ENCODE measurements around the gene NDST1. TPM values are rescaled to one million over a fixed set of nuclear protein-coding genes. Genes with fewer than 3 reads are reported as not detected.

NDST1 gene
- total and polyA plus RNA-seq, 12 donors = 14.8 to 86.1 (median 58.5) TPM

DNA sequence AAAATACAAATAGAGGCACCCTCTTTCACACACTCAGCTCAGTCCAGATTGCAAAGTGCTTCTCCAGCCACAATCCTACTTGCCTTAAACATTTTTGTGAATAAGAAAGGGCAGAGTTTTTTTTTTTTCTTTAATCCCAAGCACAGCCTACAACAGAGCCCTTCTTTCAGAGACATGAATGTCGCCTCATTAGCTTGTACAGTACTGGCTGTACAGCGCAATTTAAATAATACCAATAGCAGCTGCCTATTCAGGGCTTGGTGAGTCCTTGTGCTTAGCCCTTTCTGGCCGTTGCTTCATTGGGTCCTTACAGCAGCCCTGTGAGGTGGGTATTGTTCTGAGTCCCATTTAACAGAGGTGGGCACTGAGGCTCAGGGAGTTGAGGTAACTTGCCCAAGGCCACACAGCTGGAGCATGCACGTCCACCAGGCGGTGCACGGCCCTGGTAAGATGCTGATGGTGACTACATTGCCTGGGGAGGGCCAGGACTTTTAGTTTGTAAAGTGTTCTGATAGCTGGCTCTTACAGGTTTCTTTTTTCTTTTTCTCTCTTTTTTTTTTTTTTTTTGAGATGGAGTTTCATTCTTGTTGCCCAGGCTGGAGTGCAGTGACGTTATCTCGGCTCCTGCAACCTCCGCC, 23.1 kb downstream of the NDST1 start:
- peaks cover 0 to 89% (median 43%) of the 10 kb centered on the region in 9 donors for H3K36me3 ChIP-seq

DNA sequence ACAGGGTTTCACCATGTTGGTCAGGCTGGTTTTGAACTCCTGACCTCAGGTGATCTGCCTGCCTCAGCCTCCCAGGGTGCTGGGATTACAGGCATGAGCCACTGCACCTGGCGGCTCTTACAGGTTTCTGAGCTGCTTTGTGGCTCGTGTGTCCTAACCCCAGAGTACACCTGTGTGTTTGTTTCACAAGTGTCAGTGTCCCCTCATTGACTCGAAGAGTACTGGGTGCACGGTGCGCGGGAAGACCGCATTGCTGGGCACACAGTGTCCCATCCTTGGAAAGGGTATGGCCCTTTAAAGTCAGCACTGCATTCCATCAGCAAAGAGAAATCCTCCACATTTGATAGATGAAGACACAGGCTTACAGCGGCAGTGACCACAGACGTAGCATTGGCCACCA, 23.8 kb downstream of the NDST1 start:
- no peak for DNase-seq
- peaks cover 0 to 59% (median 28%) of the 10 kb centered on the region in 9 donors for H3K4me1 ChIP-seq
- peaks cover 0 to 89% (median 49%) of the 10 kb centered on the region in 9 donors for H3K36me3 ChIP-seq

More for the DNA sequence above, 23.1 kb downstream of the NDST1 start:
- H3K4me1 ChIP-seq = peaks cover 0 to 65% (median 33%) of the 10 kb centered on the region in 9 donors
- 90 to 93% methylated on average over 9 of the region's 9 CpGs for WGBS, 2 donors
- H3K27me3 ChIP-seq = no peaks in the 10 kb centered on the region
- intact Hi-C loops (cut with DNase I) = loop anchor here in 1 of 10 donors (10.0 kb wide), 1 partner anchor 356 kb away; no protein-coding TSS in a partner anchor
- no peak overlapping the region for H3K4me3 ChIP-seq
- no peak for DNase-seq
- H3K27ac ChIP-seq = peak overlapping the region in 2 of 10 donors; percentile 3 to 67
- ATAC-seq = no peak
- no peaks in the 10 kb centered on the region for H3K9me3 ChIP-seq
- TF ChIP-seq, protein P1, sequence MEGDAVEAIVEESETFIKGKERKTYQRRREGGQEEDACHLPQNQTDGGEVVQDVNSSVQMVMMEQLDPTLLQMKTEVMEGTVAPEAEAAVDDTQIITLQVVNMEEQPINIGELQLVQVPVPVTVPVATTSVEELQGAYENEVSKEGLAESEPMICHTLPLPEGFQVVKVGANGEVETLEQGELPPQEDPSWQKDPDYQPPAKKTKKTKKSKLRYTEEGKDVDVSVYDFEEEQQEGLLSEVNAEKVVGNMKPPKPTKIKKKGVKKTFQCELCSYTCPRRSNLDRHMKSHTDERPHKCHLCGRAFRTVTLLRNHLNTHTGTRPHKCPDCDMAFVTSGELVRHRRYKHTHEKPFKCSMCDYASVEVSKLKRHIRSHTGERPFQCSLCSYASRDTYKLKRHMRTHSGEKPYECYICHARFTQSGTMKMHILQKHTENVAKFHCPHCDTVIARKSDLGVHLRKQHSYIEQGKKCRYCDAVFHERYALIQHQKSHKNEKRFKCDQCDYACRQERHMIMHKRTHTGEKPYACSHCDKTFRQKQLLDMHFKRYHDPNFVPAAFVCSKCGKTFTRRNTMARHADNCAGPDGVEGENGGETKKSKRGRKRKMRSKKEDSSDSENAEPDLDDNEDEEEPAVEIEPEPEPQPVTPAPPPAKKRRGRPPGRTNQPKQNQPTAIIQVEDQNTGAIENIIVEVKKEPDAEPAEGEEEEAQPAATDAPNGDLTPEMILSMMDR (IDR thresholded peaks at IDR 0.05) = no peak

DNA sequence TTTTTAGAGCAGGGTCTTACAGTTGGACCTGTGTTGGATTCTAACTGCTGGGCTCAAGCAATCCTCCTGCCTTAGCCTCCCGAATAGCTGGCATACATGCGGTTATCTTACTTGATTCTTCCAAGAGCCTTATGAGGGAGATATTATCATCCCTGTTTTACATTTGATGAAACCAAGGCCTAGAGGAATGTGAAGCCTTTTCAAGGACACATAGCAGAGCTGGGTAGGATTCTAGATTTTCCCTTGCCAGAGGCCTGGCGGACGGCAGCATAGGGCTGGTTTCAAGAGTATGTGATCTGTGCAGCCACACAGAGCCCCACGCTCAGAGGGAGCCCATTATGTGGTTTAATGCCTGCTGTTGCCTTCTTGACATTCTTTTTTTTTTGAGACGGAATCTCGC, 24.2 kb downstream of the NDST1 start:
- ATAC-seq = peak in 3 of 8 donors; percentile 18 to 41 (median 30)
- WGBS, 2 donors = 67 to 79% methylated on average over 7 of the region's 7 CpGs
- H3K9me3 ChIP-seq = no peaks in the 10 kb centered on the region
- no peaks in the 10 kb centered on the region for H3K27me3 ChIP-seq
- H3K4me1 ChIP-seq = peaks cover 0 to 54% (median 26%) of the 10 kb centered on the region in 9 donors
- peaks cover 0 to 92% (median 54%) of the 10 kb centered on the region in 9 donors for H3K36me3 ChIP-seq
- peak overlapping the region in 7 of 10 donors; percentile 21 to 69 (median 65) for H3K27ac ChIP-seq
- TF ChIP-seq, protein P1 (IDR thresholded peaks at IDR 0.05) = no peak
- H3K4me3 ChIP-seq = no peak overlapping the region
- intact Hi-C loops (cut with DNase I) = loop anchor here in 1 of 10 donors (10.0 kb wide), 1 partner anchor 357 kb away; no protein-coding TSS in a partner anchor
- no peak for DNase-seq

More for the DNA sequence above, 23.8 kb downstream of the NDST1 start:
- no peak overlapping the region for H3K4me3 ChIP-seq
- H3K9me3 ChIP-seq = no peaks in the 10 kb centered on the region
- WGBS, 2 donors = 93% methylated on average over 9 of the region's 9 CpGs
- peak overlapping the region in 4 of 10 donors; percentile 21 to 65 (median 41) for H3K27ac ChIP-seq
- no peak for ATAC-seq
- intact Hi-C loops (cut with DNase I) = loop anchor here in 1 of 10 donors (10.0 kb wide), 1 partner anchor 357 kb away; no protein-coding TSS in a partner anchor
- TF ChIP-seq, protein P1 (IDR thresholded peaks at IDR 0.05) = no peak
- no peaks in the 10 kb centered on the region for H3K27me3 ChIP-seq

DNA sequence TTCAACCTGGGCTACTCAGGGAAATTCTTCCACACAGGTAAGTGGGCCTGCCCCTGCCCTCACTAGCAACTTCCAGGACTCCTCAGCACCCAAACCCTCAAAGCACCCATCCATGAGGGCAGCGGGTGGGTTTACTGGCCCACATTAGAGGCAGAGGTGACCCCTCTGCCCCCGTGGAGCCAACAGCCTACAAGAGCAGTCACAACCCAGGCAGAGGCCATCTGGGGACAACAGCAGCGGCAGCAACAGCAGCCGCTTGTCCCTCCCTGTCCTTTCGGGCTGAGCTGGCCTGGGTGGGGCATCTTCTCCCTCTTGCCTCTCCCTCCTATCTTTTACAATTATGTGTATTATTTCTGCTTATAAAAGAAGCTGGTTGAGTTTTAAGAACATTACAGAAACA, 25.1 kb downstream of the NDST1 start:
- TF ChIP-seq, protein P1 (IDR thresholded peaks at IDR 0.05) = no peak
- Histone ChIP-seq H3K4me3 (no peak overlapping the region), H3K9me3 (no peaks in the 10 kb centered on the region), H3K36me3 (peaks cover 0 to 92% (median 52%) of the 10 kb centered on the region in 9 donors), H3K27me3 (no peaks in the 10 kb centered on the region), H3K27ac (peak overlapping the region in 6 of 10 donors; percentile 21 to 69 (median 66)), H3K4me1 (peaks cover 0 to 55% (median 26%) of the 10 kb centered on the region in 9 donors)
- DNase-seq (no peak), ATAC-seq (peak; percentile 43 to 82 (median 70))
- intact Hi-C loops (cut with DNase I) = loop anchor here in 1 of 10 donors (10.0 kb wide), 1 partner anchor 358 kb away; no protein-coding TSS in a partner anchor
- 33 to 61% methylated on average over 5 of the region's 5 CpGs for WGBS, 2 donors

Data from heart right ventricle (tissue), 16 donors.